Hypothalamus (tissue), 51 donors: ENCODE measurements around the gene GPR160.
A peak's percentile ranks its signal among the peaks of the same experiment; 100 is the strongest.

ENCODE experiments used
- DNase-seq, 51 donors: peaks; one replicate each; lab custom pipeline; 2025; lab: John Stamatoyannopoulos, UW

The GPR160 gene

GRCh38 chr3:170027233-170028102 lies 10.3 kb upstream of the GPR160 start:
- no peak for DNase-seq

GRCh38 chr3:170033489-170033888 lies 4.3 kb upstream of the GPR160 start:
- no peak for DNase-seq

GRCh38 chr3:170038434-170039110 lies 777 bp downstream of the GPR160 start:
- DNase-seq, result no peak

DNA sequence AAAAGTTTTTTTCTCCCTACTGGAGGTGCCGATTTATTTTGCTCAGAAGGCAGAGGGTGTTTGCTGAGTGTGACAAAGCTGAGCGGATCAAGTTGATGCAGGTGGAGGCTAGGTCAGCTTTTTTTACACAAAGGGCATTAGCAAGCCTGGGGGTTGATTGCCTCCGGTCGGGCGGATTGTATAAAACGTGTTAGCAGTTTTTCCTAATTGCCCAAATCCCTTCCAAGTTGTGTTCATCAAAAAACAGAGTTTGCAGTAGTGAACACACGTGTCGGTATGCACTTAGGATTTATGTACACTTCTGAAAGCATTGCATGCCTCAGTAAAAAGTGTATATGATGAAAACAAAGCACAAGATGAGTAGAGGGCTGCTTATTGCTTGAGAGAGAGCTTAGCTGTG lies 2.6 kb downstream of the GPR160 start:
- DNase-seq, result no peak

DNA sequence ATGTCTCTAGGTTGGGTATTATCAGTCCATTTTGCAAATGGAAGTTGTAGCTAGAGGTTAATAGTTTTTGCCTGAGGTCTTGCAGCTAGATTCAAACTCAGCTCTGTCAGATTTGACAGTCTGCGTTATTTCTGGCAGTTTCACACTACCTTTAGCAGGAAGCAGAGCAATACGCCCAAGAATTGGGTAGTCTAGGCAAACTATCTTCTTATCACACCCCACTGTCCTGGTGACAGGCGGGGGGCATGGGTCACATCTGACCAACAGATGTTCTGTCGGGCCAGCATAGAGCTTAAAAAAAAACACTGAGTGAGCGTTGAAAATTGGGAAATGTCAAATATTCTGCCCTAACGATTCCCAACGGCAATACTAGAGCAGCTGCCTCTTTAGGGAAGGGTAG lies 5.7 kb downstream of the GPR160 start:
- peak in 1 of 51 donors; percentile 1 for DNase-seq

GRCh38 chr3:170044271-170044670 lies 6.5 kb downstream of the GPR160 start:
- no peak for DNase-seq

DNA sequence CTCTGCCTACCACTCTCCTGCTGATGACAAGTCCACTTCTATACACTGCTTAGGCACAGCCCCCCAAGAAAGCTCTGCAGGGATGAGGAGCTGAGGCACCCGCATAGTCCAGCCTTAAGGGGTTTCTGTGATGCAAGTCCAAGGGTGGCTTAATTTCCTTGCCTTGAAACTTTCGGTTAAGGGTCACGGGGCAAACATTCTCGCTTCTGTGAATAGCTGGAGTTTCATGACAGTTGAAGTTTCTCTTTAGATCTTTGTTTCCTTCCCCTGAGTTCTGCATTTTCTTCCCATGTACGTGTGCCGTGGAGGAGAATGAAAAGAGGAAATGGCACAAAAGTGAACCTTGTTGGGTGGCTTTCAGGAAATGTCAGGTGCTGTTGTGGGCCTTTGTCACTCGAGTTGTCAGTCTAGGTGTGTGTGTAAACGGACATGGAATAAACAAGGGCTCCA lies 7.0 kb downstream of the GPR160 start:
- DNase-seq, result peak in 2 of 51 donors; percentile 8 to 16

DNA sequence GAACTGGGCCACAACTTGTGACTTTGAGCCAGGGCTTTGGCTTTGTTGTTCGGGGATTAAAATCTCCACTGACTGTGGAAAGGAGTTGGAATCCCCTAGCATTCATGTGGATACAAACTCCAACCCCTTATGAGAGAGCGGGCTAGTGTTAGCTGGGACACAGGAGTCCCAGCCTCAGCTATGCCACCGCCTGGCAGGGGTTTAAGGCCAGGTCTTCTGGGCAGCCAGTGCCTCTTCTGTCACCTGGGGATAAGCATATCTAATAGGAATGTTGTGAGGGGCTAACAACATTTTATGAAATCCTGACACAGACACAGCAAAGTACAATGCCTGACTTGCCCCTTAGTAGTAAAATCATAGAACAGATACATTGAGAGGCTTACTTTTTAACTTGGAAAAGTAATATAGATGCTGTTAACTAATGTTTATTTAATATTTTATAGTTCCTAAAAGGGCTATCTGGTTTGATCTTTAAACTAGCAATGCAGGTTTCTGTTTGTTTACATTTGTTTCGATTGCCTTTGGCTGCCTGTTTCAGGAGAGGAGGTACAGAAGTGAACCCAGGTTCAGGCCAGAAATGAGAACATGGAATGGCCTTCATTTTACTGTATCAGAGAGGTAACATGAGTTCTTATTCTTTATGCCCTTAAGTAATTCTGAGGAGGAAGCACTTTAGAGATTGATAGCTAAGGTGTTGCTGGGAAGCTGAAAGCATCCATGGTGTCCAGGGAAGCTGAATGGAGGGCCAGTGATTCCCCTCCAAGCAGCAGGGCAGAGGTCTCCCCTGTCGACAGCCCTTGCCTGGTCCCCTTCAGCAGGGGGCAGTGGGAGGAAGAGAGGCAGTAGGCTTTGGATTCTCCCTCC lies 8.7 kb downstream of the GPR160 start:
- DNase-seq, result no peak

DNA sequence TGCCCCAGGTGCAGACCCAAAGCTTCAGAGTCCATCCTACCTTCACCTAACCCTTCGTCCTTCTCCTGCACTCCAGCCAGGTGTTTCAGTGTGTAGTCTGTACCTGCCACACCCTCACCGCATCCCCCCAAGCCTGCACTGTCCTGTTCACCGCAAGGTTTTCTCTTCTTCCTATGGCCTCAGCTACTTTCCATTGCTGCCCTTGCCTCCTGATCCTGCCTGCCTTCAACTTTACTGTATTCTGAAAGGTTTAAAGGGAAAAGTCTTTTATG lies 9.3 kb downstream of the GPR160 start:
- DNase-seq, result no peak

DNA sequence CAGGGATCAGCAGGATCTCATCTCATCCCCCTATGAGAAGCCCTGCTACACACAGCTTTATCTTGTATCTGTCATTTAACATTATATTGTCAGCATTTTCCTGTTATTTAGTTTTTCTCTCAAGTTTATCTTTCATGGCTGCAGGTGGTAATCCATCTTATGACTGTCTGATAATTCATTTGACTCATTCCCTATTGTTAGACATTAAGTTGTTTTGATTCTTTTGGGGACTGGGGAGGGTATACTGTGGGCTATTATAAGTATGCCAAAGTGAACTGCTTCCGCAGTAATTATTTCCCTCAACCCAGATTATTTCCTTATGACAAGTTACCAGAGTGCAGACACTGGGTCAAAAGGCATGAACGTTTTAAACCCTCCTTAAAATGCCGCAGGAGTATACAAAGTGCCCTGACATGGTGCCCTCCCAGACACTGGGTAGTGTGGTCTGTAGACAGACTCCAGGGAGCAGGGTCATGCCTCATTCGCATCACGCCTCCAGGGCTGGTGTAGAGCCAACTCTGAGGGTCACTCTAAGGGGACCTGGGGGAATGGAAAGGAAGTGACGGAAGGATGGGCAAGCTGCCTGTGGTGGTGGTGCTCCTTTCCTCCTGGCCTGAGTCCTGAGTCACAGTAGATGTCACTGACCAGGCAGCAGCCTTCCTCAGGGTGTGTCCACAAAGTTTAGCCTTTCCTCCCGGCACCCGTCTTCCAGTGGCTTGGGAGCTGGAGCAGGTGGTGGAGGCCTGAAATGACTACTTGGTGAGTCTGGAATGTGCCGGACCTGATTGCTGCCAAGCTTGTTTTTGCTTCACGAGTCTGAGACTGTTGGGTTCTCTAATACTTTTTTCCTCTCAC lies 11.6 kb downstream of the GPR160 start:
- DNase-seq, result no peak

DNA sequence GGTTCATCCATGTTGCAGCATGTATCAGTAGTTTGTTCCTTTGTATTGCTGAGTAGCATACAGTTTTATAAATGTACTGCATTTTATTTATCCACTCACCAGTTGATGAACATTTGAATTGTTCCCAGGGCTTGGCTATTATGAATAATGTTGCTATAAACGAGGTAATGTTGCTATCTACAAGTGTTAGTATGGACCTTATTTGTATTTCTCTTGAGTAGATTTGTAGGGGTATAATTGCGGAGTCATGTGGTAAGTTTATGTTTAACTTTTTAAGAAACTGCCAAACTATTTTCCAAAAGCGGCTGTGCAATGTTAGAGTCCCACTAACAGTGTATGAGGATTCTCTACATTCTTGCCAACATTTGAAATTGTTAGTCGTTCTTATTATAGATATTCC lies 13.0 kb downstream of the GPR160 start:
- no peak for DNase-seq

DNA sequence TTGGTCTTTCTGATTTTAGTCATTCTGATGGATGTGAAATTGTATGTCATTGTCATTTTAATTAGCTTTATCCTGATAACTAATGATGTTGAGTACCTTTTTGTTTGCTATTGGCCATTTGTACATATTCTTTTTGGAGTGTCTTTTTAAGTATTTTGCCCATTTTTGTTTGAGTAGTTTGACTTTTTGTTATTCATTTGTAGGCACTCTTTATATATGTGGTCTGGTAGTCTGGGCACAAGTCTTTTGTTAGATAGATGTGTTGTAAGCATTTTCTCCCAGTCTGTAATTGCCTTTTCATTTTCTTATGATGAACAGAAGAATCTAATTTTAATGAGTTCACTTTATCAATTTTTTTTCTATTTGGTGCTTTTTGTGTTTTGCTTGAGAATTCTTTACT lies 14.6 kb downstream of the GPR160 start:
- no peak for DNase-seq

GRCh38 chr3:170054204-170054603 lies 16.4 kb downstream of the GPR160 start:
- no peak for DNase-seq

GRCh38 chr3:170055209-170055608 lies 17.4 kb downstream of the GPR160 start:
- DNase-seq, result no peak

- DNase-seq, result no peak
These were observed 19.1 kb downstream of the GPR160 start for GRCh38 chr3:170056710-170057454.

DNA sequence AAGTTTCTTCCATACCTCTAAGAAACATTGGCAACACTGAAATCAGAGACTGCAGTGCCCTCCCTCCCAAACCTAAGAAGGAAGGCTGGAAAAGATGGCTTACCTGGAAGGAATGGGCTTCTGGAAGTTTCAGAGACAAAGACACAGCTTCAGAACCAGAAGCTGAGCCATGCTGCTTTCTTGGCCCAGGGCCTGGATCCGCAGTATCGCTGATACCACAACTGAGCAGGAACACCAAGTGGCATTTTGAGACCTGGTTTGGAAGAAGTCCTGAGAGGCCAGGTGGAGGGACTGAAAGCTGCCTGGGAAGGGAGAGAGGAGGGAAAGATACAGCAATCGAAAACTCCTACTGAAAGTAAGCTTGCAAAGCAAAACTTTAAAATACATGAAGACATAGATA lies 19.8 kb downstream of the GPR160 start:
- DNase-seq, result no peak

- DNase-seq, result no peak
These were observed 20.3 kb downstream of the GPR160 start for GRCh38 chr3:170058127-170058526.

DNA sequence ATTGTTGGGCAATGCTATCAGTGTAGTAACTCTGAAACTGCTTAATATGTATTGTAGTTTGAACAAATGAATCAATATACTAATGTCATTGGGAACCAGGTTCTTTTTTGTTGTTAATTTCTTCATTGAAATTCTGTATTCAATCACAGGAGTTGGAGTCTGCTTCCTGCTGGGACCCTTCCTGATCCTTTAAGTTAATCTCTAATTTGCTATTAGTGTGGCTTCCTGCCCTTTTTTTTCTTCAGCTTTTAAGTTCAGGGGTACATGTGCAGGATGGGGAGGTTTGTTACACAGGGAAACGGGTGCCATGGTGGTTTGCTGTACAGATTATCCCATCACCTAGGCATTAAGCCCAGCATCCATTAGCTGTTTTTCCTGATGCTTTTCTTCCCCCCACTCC lies 21.7 kb downstream of the GPR160 start:
- no peak for DNase-seq

- no peak for DNase-seq
These were observed 24.3 kb downstream of the GPR160 start for GRCh38 chr3:170062068-170062467.

GRCh38 chr3:170062769-170063168 lies 25.0 kb downstream of the GPR160 start:
- DNase-seq, result no peak
